Loucy (cell line): Measurements from ENCODE around the gene DIRAS1.

Experiments used
- H2AFZ ChIP-seq: fragments of 200-600 bp; sonication (generic); 2 replicates; pipeline ENCODE4 v1.6.0; 2016; ENCODE audit warnings: antibody characterized with exemption, mild to moderate bottlenecking, low read length, moderate library complexity
- H3F3A ChIP-seq: fragments of 200-600 bp; 2 replicates; pipeline ENCODE4 v1.6.0; 2016; ENCODE audit warnings: antibody characterized with exemption, low read depth, mild to moderate bottlenecking
- H3K27me3 ChIP-seq: fragments of 200-600 bp; sonication (generic); 2 replicates; pipeline ENCODE4 v1.6.1; 2014; ENCODE audit warnings: low read length, mild to moderate bottlenecking; ENCODE audit not compliant: insufficient read depth, poor library complexity, severe bottlenecking
- H3K36me3 ChIP-seq: fragments of 200-600 bp; sonication (generic); 2 replicates; pipeline ENCODE4 v1.6.1; 2016; ENCODE audit warnings: low read length; ENCODE audit not compliant: insufficient read depth
- H3K4me1 ChIP-seq: fragments of 200-600 bp; sonication (generic); 2 replicates; pipeline ENCODE4 v1.5.1; 2014; ENCODE audit warnings: low read length, mild to moderate bottlenecking; ENCODE audit not compliant: insufficient read depth, poor library complexity, severe bottlenecking
- H3K4me2 ChIP-seq: fragments of 200-600 bp; sonication (generic); 2 replicates; pipeline ENCODE4 v1.6.0; 2014; ENCODE audit warnings: antibody characterized with exemption, low read length, low read depth, mild to moderate bottlenecking; ENCODE audit not compliant: poor library complexity, severe bottlenecking
- H3K4me3 ChIP-seq: fragments of 200-600 bp; sonication (generic); 2 replicates; pipeline ENCODE4 v1.5.1; 2014; ENCODE audit warnings: low read length, mild to moderate bottlenecking, mixed read lengths; ENCODE audit not compliant: poor library complexity, severe bottlenecking
- H3K79me2 ChIP-seq: fragments of 200-600 bp; sonication (generic); 2 replicates; pipeline ENCODE4 v1.6.1; 2014; ENCODE audit warnings: low read length; ENCODE audit not compliant: insufficient read depth
- H3K9ac ChIP-seq: fragments of 200-600 bp; sonication (generic); 2 replicates; pipeline ENCODE4 v1.6.0; 2014; ENCODE audit warnings: mild to moderate bottlenecking, low read depth, low read length, moderate library complexity; ENCODE audit not compliant: poor library complexity, severe bottlenecking
- H3K9me2 ChIP-seq: fragments of 200-600 bp; sonication (generic); replicated peaks from 2 replicates; pipeline ENCODE4 v1.6.1; 2016; ENCODE audit warnings: low read depth, low read length, mixed read lengths
- H3K9me3 ChIP-seq: fragments of 200-600 bp; sonication (generic); 2 replicates; pipeline ENCODE4 v1.6.1; 2014; ENCODE audit warnings: mild to moderate bottlenecking, antibody characterized with exemption, low read length, low read depth; ENCODE audit not compliant: insufficient read depth
- H4K20me1 ChIP-seq: fragments of 200-600 bp; sonication (generic); 2 replicates; pipeline ENCODE4 v1.6.0; 2014; ENCODE audit warnings: antibody characterized with exemption, low read length, mild to moderate bottlenecking; ENCODE audit not compliant: insufficient read depth, poor library complexity, severe bottlenecking
- EZH2phosphoT487 ChIP-seq: fragments of 200-600 bp; IDR thresholded peaks from 2 replicates; pipeline ENCODE4 v1.6.1; 2018; ENCODE audit warnings: antibody characterized with exemption, mild to moderate bottlenecking, moderate library complexity, borderline replicate concordance
- TF ChIP-seq, protein P1 (sequence below): fragments of 200-600 bp; sonication (generic); conservative IDR thresholded peaks from 2 replicates; pipeline ENCODE4 v1.5.1; 2014; ENCODE audit warnings: mild to moderate bottlenecking, antibody characterized with exemption, low read length

Gene DIRAS1

DNA sequence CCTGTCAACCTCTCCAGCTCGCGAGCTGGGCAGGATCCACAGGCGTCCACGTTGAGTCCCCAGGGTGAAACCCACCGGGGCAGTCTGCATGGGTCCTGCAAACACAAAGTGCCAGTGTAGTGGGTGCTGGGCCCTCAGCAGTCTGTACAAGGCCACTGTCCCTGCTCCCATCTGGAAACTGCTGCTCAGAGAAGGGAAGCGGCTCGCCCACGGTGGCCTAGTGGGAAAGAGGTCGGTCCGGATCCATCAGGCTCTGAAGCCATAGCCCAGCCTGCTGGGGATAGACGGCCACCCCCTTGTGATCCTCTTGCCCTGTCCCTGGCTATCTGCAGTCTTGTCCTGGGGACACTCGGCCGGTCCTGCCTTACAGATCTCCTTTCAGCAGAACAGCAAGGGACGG lies 2.6 kb upstream of the DIRAS1 start:
- TF ChIP-seq, protein P1, sequence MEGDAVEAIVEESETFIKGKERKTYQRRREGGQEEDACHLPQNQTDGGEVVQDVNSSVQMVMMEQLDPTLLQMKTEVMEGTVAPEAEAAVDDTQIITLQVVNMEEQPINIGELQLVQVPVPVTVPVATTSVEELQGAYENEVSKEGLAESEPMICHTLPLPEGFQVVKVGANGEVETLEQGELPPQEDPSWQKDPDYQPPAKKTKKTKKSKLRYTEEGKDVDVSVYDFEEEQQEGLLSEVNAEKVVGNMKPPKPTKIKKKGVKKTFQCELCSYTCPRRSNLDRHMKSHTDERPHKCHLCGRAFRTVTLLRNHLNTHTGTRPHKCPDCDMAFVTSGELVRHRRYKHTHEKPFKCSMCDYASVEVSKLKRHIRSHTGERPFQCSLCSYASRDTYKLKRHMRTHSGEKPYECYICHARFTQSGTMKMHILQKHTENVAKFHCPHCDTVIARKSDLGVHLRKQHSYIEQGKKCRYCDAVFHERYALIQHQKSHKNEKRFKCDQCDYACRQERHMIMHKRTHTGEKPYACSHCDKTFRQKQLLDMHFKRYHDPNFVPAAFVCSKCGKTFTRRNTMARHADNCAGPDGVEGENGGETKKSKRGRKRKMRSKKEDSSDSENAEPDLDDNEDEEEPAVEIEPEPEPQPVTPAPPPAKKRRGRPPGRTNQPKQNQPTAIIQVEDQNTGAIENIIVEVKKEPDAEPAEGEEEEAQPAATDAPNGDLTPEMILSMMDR: no peak
- no peaks in the 10 kb centered on the region for H3K9me2 ChIP-seq
- no peak overlapping the region for H3K9ac ChIP-seq
- H3K79me2 ChIP-seq: no peaks in the 10 kb centered on the region
- H4K20me1 ChIP-seq: no peaks in the 10 kb centered on the region
- H3K4me1 ChIP-seq: no peaks in the 10 kb centered on the region
- H2AFZ ChIP-seq: no peak overlapping the region
- H3F3A ChIP-seq: no peaks in the 10 kb centered on the region
- H3K36me3 ChIP-seq: no peaks in the 10 kb centered on the region
- no peak overlapping the region for H3K4me2 ChIP-seq
- no peaks in the 10 kb centered on the region for H3K9me3 ChIP-seq
- H3K27me3 ChIP-seq: no peaks in the 10 kb centered on the region
- no peak overlapping the region for H3K4me3 ChIP-seq

DNA sequence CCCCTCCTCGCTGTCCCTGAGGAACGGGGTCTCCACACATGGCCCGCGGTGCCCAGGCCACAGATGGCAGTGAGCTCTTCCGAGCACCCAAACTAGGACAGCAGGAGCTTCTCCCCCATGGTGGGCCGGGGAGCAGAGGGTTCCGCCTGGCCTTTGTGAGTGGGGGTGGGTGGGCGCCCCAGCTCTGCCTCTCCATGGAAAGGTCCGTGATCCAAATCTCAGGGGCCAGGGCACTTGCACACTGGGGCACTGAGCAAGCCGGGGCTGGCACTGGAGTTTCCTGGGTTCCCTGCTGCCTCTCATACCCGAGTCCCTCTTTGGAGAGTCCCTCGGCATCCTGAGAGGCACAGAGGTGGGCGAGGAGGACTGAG lies 2.2 kb upstream of the DIRAS1 start:
- no peak overlapping the region for H3K4me2 ChIP-seq
- no peaks in the 10 kb centered on the region for H3F3A ChIP-seq
- H4K20me1 ChIP-seq: no peaks in the 10 kb centered on the region
- no peak overlapping the region for H2AFZ ChIP-seq
- no peaks in the 10 kb centered on the region for H3K36me3 ChIP-seq
- no peak overlapping the region for H3K4me3 ChIP-seq
- H3K9me3 ChIP-seq: no peaks in the 10 kb centered on the region
- TF ChIP-seq, protein P1: no peak
- no peak for TF ChIP-seq EZH2phosphoT487
- no peaks in the 10 kb centered on the region for H3K9me2 ChIP-seq
- no peaks in the 10 kb centered on the region for H3K79me2 ChIP-seq
- H3K9ac ChIP-seq: no peak overlapping the region
- H3K27me3 ChIP-seq: no peaks in the 10 kb centered on the region
- no peaks in the 10 kb centered on the region for H3K4me1 ChIP-seq

DNA sequence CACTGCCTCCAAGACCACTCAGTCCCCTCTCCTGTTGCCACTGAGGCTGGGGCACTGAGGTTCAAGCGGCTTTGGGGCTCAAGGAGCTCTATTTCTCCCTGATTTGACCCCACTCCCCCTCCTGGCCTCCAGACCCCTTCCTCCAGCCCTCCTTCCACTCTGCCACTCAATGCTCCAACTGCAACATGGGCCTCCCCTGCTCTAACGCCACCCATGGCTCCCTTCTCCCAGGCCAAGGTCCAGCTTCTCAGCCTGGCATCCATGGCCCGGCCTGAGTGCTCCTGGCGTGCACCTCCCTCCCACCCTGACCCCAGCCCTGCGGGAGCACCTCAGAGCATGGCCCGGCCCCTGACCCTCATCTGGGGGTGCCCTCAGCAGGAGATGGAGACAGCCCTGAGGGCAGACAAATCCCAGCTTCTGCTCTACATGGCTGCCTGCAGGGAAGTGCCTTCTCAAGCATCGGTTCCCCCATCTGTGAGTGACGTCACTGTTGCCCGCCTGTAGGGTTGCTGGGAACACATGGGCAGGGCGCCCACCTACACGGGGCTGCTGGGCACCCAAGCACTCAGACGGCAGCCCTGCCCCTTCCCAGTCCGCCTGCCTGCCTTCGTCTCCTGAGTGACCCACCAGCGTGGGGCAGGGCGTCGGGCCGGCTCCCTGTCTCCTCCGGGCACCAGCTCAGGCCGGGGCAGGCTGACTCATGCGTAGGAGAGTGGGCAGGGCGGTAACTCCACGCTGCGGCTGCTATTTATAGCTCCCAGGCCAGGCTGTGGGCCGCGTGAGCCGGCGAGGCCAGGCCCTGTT lies 1.6 kb upstream of the DIRAS1 start:
- Histone ChIP-seq H4K20me1 (no peaks in the 10 kb centered on the region), H3K9ac (no peak overlapping the region), H3K4me3 (no peak overlapping the region), H3K9me2 (no peaks in the 10 kb centered on the region), H2AFZ (no peak overlapping the region), H3K79me2 (no peaks in the 10 kb centered on the region), H3F3A (no peaks in the 10 kb centered on the region), H3K4me1 (no peaks in the 10 kb centered on the region), H3K27me3 (no peaks in the 10 kb centered on the region), H3K36me3 (no peaks in the 10 kb centered on the region), H3K4me2 (no peak overlapping the region), H3K9me3 (no peaks in the 10 kb centered on the region)
- TF ChIP-seq EZH2phosphoT487: no peak
- TF ChIP-seq, protein P1: no peak
